Retinal pigment epithelial cell (primary cell): ENCODE data around the gene BRF1.
A peak's percentile ranks its signal among the peaks of the same experiment; 100 is the strongest.

Experiments used
- DNase-seq: peaks from one replicate; pipeline ENCODE4 v3.0.0-alpha.2; 2010; ENCODE audit warnings: low read depth
- H3K4me3 ChIP-seq: 2 replicates; pipeline ENCODE4 v1.5.1; 2011; ENCODE audit warnings: mild to moderate bottlenecking, low read length, control low read depth, moderate library complexity
- CTCF ChIP-seq: conservative IDR thresholded peaks from 2 replicates; pipeline ENCODE4 v1.5.1; 2011; ENCODE audit warnings: low read depth, low read length, control low read depth, inconsistent platforms

BRF1 gene

GRCh38 chr14:105208738-105209075 is 92.1 kb downstream of the BRF1 start:
- DNase-seq, result no peak
- H3K4me3 ChIP-seq, result no peak overlapping the region
- no peak for TF ChIP-seq CTCF

- TF ChIP-seq CTCF, result no peak
These were observed 92.6 kb downstream of the BRF1 start for GRCh38 chr14:105207996-105208737.

GRCh38 chr14:105207460-105207901 is 93.3 kb downstream of the BRF1 start:
- no peak overlapping the region for H3K4me3 ChIP-seq
- peak; percentile 14 for TF ChIP-seq CTCF
- DNase-seq, result no peak

More at GRCh38 chr14:105207996-105208737, 92.6 kb downstream of the BRF1 start:
- no peak overlapping the region for H3K4me3 ChIP-seq
- DNase-seq, result no peak

- no peak for TF ChIP-seq CTCF
- no peak for DNase-seq
- H3K4me3 ChIP-seq, result no peak overlapping the region
These were observed 93.9 kb downstream of the BRF1 start for GRCh38 chr14:105206873-105207272.

- no peak overlapping the region for H3K4me3 ChIP-seq
- no peak for DNase-seq
- no peak for TF ChIP-seq CTCF
These were observed 95.1 kb downstream of the BRF1 start for GRCh38 chr14:105205673-105206208.

GRCh38 chr14:105204931-105205672 is 95.7 kb downstream of the BRF1 start:
- no peak for TF ChIP-seq CTCF
- H3K4me3 ChIP-seq, result no peak overlapping the region

More at GRCh38 chr14:105204931-105205672, 95.7 kb downstream of the BRF1 start:
- DNase-seq, result no peak
